Stomach smooth muscle (tissue), 2 donors: ENCODE data around the gene CDC14B.
"Not testable (repeated sequence)": the region's sequence is repeated elsewhere in the genome, so short reads cannot be mapped to it uniquely, and the experiment has no call there.

Experiments used
- H3K27ac ChIP-seq: one replicate; pipeline ENCODE4 v1.7.0; 2013; ENCODE audit warnings: mild to moderate bottlenecking, low read length, inconsistent platforms
- H3K27me3 ChIP-seq, 2 donors: one replicate each; pipeline ENCODE4 v1.7.0; 2013; ENCODE audit warnings: low read length in 2 of 2; ENCODE audit not compliant: insufficient read depth in 2 of 2, control insufficient read depth in 1 of 2
- H3K36me3 ChIP-seq, 2 donors: one replicate each; pipeline ENCODE4 v1.7.0; 2013; ENCODE audit warnings: low read length in 2 of 2; ENCODE audit not compliant: control insufficient read depth in 2 of 2, insufficient read depth in 2 of 2
- H3K4me1 ChIP-seq: one replicate; pipeline ENCODE4 v1.7.0; 2013; ENCODE audit warnings: low read length; ENCODE audit not compliant: control insufficient read depth, insufficient read depth
- H3K4me3 ChIP-seq, 2 donors: one replicate each; pipeline ENCODE4 v1.7.0; 2013; ENCODE audit warnings: low read length in 2 of 2
- H3K9ac ChIP-seq, 2 donors: one replicate each; pipeline ENCODE4 v1.7.0; 2013; ENCODE audit warnings: low read length in 2 of 2, mild to moderate bottlenecking in 1 of 2
- H3K9me3 ChIP-seq, 2 donors: one replicate each; pipeline ENCODE4 v1.7.0; 2013; ENCODE audit warnings: low read length in 2 of 2; ENCODE audit not compliant: control insufficient read depth in 2 of 2
- donor health status: healthy.
- donor health status: Pancreatic carcinoma.

Gene CDC14B

DNA sequence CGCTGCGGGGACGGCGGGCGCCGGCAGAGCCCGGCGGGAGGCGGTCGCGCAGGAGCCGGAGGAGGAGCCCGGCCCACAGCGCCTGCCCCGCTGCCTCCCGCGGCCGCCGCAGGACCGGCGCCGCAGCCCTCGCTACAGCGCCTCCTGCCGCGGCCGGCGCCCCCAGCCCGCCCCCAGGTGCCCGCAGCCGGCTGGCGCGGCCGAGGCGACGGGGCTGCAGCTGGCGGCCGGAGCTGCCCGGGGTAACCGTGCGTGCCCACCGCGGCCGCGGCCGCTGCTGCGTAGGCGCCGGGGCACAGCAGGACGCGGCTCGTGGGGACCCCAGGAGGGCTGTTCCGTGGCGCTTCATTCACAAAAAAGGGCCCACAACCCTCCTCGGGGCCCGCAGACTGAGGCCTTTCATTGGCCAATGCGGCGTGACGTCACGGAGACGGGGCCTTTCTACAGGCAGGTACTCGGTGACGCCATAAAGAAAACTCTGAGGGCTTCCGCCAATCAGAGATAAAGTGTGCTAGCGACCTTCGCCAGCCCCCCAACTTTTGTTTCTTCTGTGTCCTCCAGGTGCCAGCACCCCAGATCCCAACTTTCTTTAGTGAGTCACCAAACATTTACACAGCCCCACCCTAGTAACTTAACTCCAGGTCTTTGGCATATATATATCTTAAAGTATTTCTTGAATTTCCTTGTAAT lies at the start of gene CDC14B:
TSS of gene CDC14B (minus strand) at position 353 of the 690 bp plus-strand sequence. CDS start 465 bp downstream, outside the sequence.
- Histone ChIP-seq H3K9me3 (no peaks in the 10 kb centered on the region), H3K27me3 (no peaks in the 10 kb centered on the region), H3K27ac (peak within 1 kb of the TSS; percentile 75)

DNA sequence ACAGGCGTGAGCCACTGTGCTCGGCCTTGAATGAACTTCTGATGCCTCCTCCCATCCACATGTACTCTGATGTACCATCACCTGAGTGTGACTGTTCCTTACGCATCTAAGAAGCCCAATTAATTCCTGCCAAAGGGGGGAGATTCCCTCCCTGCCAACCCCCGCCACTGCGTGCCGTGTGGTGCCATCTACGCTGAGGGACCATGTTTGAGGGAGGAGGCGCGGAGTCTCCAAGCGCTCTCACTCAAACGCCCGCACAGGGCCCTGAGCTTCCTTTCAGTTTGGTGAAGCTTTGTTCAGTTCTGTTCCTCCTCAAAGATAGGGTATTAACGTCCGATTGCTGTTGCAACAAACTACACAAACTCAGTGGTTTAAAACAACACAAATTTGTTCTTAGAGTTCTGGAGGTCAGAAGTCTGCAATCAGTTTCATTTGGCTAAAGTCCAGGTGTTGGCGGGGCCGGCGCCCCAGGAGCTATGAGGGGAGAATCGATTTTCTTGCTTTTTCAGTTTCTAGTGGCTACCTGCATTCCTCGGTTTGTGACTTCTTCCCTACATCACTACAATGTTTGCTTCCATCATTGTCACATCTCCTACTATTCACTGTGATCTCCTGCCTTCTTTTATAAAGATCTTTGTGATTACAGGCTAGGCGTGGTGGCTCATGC lies 49.4 kb upstream of the CDC14B start:
- H3K9me3 ChIP-seq, result no peaks in the 10 kb centered on the region
- H3K4me3 ChIP-seq, result no peak overlapping the region
- H3K4me1 ChIP-seq, result no peaks in the 10 kb centered on the region
- no peaks in the 10 kb centered on the region for H3K36me3 ChIP-seq
- no peak overlapping the region for H3K27ac ChIP-seq
- H3K9ac ChIP-seq, result no peak overlapping the region
- no peaks in the 10 kb centered on the region for H3K27me3 ChIP-seq

More for the DNA sequence above, at the start of gene CDC14B:
- H3K4me1 ChIP-seq, result peaks cover 10% of the 10 kb centered on the region
- H3K36me3 ChIP-seq, result no peaks in the 10 kb centered on the region
- H3K4me3 ChIP-seq, result peak within 1 kb of the TSS; percentile 63 to 76
- H3K9ac ChIP-seq, result peak within 1 kb of the TSS; percentile 17 to 36

GRCh38 chr9:96667363-96667728 lies 47.7 kb upstream of the CDC14B start:
- H3K4me1 ChIP-seq, result no peaks in the 10 kb centered on the region
- no peaks in the 10 kb centered on the region for H3K9me3 ChIP-seq
- no peak overlapping the region for H3K9ac ChIP-seq
- H3K4me3 ChIP-seq, result no peak overlapping the region
- H3K27ac ChIP-seq, result no peak overlapping the region
- H3K27me3 ChIP-seq, result no peaks in the 10 kb centered on the region
- H3K36me3 ChIP-seq, result no peaks in the 10 kb centered on the region

GRCh38 chr9:96666653-96667362 lies 47.2 kb upstream of the CDC14B start:
- not testable (repeated sequence) for H3K36me3 ChIP-seq, H3K9ac ChIP-seq, H3K4me3 ChIP-seq, H3K9me3 ChIP-seq, H3K27me3 ChIP-seq, H3K4me1 ChIP-seq, H3K27ac ChIP-seq

GRCh38 chr9:96665789-96666188 lies 46.1 kb upstream of the CDC14B start:
- H3K4me1 ChIP-seq, result no peaks in the 10 kb centered on the region
- no peak overlapping the region for H3K27ac ChIP-seq
- no peak overlapping the region for H3K4me3 ChIP-seq
- no peak overlapping the region for H3K9ac ChIP-seq
- no peaks in the 10 kb centered on the region for H3K36me3 ChIP-seq
- H3K27me3 ChIP-seq, result peaks cover 0 to 2% of the 10 kb centered on the region in 2 donors
- H3K9me3 ChIP-seq, result no peaks in the 10 kb centered on the region

GRCh38 chr9:96663506-96664120 lies 44.0 kb upstream of the CDC14B start:
- Histone ChIP-seq H3K9ac (no peak overlapping the region), H3K27me3 (peaks cover 0 to 2% of the 10 kb centered on the region in 2 donors), H3K4me1 (no peaks in the 10 kb centered on the region), H3K9me3 (no peaks in the 10 kb centered on the region), H3K36me3 (no peaks in the 10 kb centered on the region), H3K4me3 (no peak overlapping the region), H3K27ac (no peak overlapping the region)

GRCh38 chr9:96661711-96662110 lies 42.1 kb upstream of the CDC14B start:
- Histone ChIP-seq H3K27ac (no peak overlapping the region), H3K9me3 (no peaks in the 10 kb centered on the region), H3K36me3 (no peaks in the 10 kb centered on the region), H3K4me3 (no peak overlapping the region), H3K4me1 (no peaks in the 10 kb centered on the region), H3K9ac (no peak overlapping the region), H3K27me3 (peaks cover 0 to 2% of the 10 kb centered on the region in 2 donors)

DNA sequence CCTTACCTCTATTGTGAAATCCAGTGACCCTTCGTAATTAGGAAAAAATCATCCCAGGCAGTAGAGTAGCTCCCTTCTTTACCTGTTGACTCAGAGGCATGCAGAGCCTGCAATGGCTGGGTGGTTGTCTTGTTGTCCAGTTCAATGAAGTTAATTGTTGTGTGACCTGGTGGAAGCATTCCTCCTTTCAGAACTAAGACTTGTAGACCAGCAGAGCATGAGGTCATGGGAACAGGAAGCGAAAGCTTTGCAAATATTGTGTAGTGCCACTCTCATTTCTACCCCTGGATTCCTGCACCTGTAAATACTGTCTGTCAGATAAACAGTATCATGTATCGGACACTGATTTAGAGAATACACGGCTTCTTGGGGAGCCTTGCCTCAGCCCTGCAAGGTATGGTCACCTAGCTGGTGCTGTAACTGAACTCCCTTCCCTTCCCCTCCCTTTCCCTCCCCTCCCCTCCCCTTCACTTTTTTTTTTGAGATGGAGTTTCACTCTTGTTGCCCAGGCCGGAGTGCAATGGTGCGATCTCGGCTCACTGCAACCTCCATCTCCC lies 41.1 kb upstream of the CDC14B start:
- Histone ChIP-seq H3K27ac (no peak overlapping the region), H3K4me1 (peaks cover 6% of the 10 kb centered on the region), H3K9me3 (no peaks in the 10 kb centered on the region), H3K36me3 (no peaks in the 10 kb centered on the region), H3K4me3 (no peak overlapping the region), H3K27me3 (peaks cover 0 to 2% of the 10 kb centered on the region in 2 donors), H3K9ac (no peak overlapping the region)

DNA sequence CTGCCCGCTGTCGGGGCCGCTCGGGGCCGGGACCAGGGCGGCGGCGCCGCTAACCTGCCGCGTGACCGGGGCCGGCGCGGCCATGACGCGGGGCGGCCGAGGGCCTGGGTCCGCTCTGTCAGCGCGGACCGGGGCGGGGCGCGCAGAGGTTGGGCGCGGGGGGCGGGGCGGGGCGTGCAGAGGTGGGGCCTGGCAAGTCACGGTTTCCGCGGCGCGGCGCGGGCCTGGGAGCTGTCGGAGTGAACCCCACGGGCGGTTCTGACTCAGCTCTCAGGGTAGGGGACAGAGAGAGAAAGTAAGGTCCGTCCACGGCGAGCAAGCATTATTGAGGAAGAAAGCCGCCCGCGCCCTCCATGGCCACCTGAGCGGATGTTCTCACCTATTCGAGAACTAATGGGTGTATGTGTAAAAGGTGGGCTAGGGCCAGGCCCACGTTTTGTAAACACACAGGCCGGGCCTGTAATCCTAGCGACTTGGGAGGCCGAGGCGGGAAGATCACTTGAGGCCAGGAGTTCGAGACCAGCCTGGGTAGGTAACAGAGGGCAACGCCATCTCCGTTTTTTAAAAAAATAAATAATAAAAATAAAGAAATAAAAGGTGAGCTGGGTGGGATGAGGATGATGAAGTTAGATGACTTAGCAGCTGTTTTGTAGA lies 35.7 kb upstream of the CDC14B start, which contains the start of gene PRXL2C:
TSS of gene PRXL2C (minus strand) at position 120 of the 654 bp plus-strand sequence. CDS start at position 84, 36 bp downstream.
- Histone ChIP-seq H3K27me3 (no peaks in the 10 kb centered on the region), H3K9me3 (no peaks in the 10 kb centered on the region), H3K9ac (peak within 1 kb of the TSS; percentile 82 to 92), H3K27ac (peak within 1 kb of the TSS; percentile 93), H3K36me3 (peaks cover 3 to 10% of the 10 kb centered on the region in 2 donors), H3K4me1 (peaks cover 17% of the 10 kb centered on the region), H3K4me3 (peak within 1 kb of the TSS; percentile 81 to 84)
